Right lobe of liver (tissue), 6 donors: ENCODE measurements around the gene LRIT3. TPM values are rescaled to one million over a fixed set of nuclear protein-coding genes. Genes with fewer than 3 reads are reported as not detected.

ENCODE experiments used
- ATAC-seq, 4 donors: fragments of 200-7000 bp; cut with Tn5 transposase; one replicate each; pipeline ENCODE4 v1.9.1; 2020; ENCODE audit warnings: mild to moderate bottlenecking in 4 of 4, moderate library complexity in 4 of 4
- DNase-seq, 3 donors: peaks; one replicate each; pipeline ENCODE4 v3.0.0-alpha.2; 2020
- H3K27ac ChIP-seq, 3 donors: fragments of 200-600 bp; one replicate each; pipeline ENCODE4 v1.8.0; 2022
- H3K27me3 ChIP-seq, 2 donors: fragments of 200-600 bp; one replicate each; pipeline ENCODE4 v1.8.0; 2022
- H3K36me3 ChIP-seq, 4 donors: fragments of 200-600 bp; sonication (generic) in 1 of 4; one replicate each; pipeline versions ENCODE4 v1.5.1 to v1.8.0; 2017 to 2022; ENCODE audit warnings: control low read depth in 1 of 4
- H3K4me1 ChIP-seq, 4 donors: fragments of 200-600 bp; sonication (generic) in 1 of 4; one replicate each; pipeline versions ENCODE4 v1.5.1 to v1.8.0; 2017 to 2022; ENCODE audit warnings: control low read depth in 1 of 4
- H3K4me3 ChIP-seq, 3 donors: fragments of 200-600 bp; one replicate each; pipeline ENCODE4 v1.8.0; 2022
- H3K9me3 ChIP-seq, 4 donors: fragments of 200-600 bp; sonication (generic) in 1 of 4; one replicate each; pipeline versions ENCODE4 v1.5.1 to v1.8.0; 2017 to 2022; ENCODE audit warnings: control low read depth in 1 of 4
- CTCF ChIP-seq, 4 donors: fragments of 200-600 bp in 3 of 4; fragments of 450-650 bp in 1 of 4; IDR thresholded peaks; one replicate each; pipeline versions ENCODE4 v1.5.1 to v1.8.0; 2016 to 2022; ENCODE audit warnings: antibody characterized with exemption in 4 of 4, mild to moderate bottlenecking in 2 of 4
- POLR2A ChIP-seq: fragments of 450-650 bp; IDR thresholded peaks from one replicate; pipeline ENCODE4 v1.6.1; 2017; ENCODE audit warnings: antibody characterized with exemption, mild to moderate bottlenecking
- WGBS: methylation state at CpG from one replicate; pipeline ENCODE4 v1.1.6; 2018; ENCODE audit warnings: low coverage, low lambda C conversion rate; ENCODE audit not compliant: insufficient coverage; ENCODE audit errors: missing lambda C conversion rate; 5-methylcytosine and 5-hydroxymethylcytosine counted together
- intact Hi-C, 2 donors: fragments of 100-400 bp; cut with DNase I; formaldehyde crosslinking; loops; one replicate each; pipeline versions ENCODE4 v1.11.2 to v1.14.1; 2022
- total RNA-seq, 6 experiments: library from RNA; depleted of rRNA in 2 of 6; stranded (reverse); fragments of >200 nt in 2 of 6; fragmentation: NEBNext Ultra II Directional in 3 of 6; extraction: Animal tissue kit (Norgen Biotek cat#: 25700) in 3 of 6; gene quantifications; one replicate each; pipeline versions ENCODE4 v1.1.0 to v1.2.4, GENCODE V29; 2016 to 2023
- donor health status: DM: no; HTN: yes; CAD: no.
- donor health status: DM: no; HTN: no; CAD: no.
- donor health status: DM: no; HTN: no; CAD: no.
- donor health status: DM: no; HTN: yes; CAD: no.
- donor health status: DM: no; HTN: yes; CAD: no.

LRIT3 gene
- total RNA-seq, 6 experiments from 2014 or later, result 0.05 to 0.25 (median 0.15) TPM

DNA sequence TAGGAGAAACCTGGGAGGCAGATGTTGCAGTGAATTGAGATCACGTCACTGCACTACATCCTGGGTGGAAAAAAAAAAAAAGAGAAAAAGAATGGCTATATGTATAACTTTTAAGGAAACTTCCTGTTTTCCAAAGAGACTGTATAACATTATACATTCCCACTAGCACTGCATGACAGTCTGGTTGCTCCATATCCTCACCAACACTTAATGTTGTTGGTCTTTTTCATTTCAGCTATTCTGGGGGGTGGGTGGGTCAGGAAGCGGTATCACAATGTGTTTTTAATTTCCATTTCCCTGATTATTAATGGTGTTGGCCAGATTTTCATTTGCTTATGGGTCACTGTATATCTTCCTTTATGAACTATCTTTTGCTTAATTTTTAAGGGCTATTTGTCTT lies 13.4 kb downstream of the LRIT3 start:
- Histone ChIP-seq H3K36me3 (no peaks in the 10 kb centered on the region), H3K9me3 (no peaks in the 10 kb centered on the region), H3K4me1 (peaks cover 0 to 21% (median 4%) of the 10 kb centered on the region in 4 donors), H3K27ac (no peak overlapping the region), H3K4me3 (no peak overlapping the region), H3K27me3 (no peaks in the 10 kb centered on the region)
- DNase-seq (no peak), ATAC-seq (no peak)
- WGBS, result 100% methylated on average over 2 of the region's 2 CpGs
- intact Hi-C loops, result no loop called here
- TF ChIP-seq POLR2A, result no peak
- TF ChIP-seq CTCF (IDR thresholded peaks at IDR 0.05), result no peak

DNA sequence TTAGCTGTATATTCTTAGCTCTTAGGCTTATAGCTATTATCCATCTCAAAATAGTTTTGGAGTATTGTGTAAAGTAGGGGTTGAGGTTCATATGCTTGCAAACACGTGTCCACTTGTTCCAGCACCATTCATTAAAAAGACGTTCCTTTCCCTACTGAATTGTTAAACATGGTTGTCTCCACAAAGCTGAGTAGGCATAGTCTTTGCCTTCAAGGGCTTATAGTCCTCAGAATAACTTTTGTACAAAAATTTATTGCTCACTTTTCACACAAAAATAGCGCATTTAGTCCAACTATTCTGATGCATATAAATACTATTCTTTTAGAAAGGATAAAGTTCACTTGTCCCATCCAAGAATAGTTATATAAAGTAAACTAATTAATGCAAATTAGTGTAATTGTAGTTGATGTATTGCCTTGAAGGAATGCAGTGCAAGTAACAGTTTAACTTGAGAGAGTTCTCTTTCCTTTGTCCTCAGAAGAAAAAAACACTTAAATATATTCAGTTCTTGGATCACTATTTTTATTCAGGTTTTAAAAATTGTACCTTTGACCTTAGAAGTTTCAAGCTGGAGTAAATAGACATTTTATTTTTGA lies 14.1 kb downstream of the LRIT3 start:
- no peak overlapping the region for H3K27ac ChIP-seq
- H3K4me1 ChIP-seq, result peaks cover 0 to 21% (median 4%) of the 10 kb centered on the region in 4 donors
- H3K36me3 ChIP-seq, result no peaks in the 10 kb centered on the region
- intact Hi-C loops, result no loop called here
- no peak overlapping the region for H3K4me3 ChIP-seq
- ATAC-seq (no peak), DNase-seq (no peak)
- 75% methylated on average over 3 of the region's 3 CpGs for WGBS
- H3K27me3 ChIP-seq, result no peaks in the 10 kb centered on the region
- no peaks in the 10 kb centered on the region for H3K9me3 ChIP-seq
- TF ChIP-seq CTCF (IDR thresholded peaks at IDR 0.05) (no peak), POLR2A (no peak)

GRCh38 chr4:109864134-109864533 lies 16.2 kb downstream of the LRIT3 start:
- intact Hi-C loops, result no loop called here
- Histone ChIP-seq H3K36me3 (no peaks in the 10 kb centered on the region), H3K9me3 (no peaks in the 10 kb centered on the region), H3K27ac (no peak overlapping the region), H3K4me3 (no peak overlapping the region), H3K4me1 (peaks cover 0 to 18% (median 4%) of the 10 kb centered on the region in 4 donors), H3K27me3 (no peaks in the 10 kb centered on the region)
- ATAC-seq, result peak in 1 of 4 donors; percentile 43
- TF ChIP-seq CTCF (IDR thresholded peaks at IDR 0.05), result no peak
- TF ChIP-seq POLR2A, result no peak
- no peak for DNase-seq

DNA sequence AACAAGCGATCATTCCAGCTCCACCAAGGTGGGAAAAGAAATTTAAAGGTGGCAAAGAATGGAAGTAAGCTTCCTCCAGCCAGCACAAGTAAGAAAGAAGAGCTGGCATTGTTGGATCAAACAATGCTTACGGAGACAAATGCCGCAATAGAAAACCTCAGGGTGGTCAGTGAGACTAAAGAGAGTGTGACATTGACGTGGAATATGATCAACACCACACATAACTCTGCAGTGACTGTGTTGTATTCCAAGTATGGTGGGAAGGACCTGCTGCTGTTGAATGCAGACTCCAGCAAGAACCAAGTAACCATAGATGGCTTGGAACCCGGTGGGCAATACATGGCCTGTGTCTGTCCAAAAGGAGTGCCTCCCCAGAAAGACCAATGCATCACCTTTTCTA lies 22.2 kb downstream of the LRIT3 start:
- intact Hi-C loops, result no loop called here
- Histone ChIP-seq H3K36me3 (no peaks in the 10 kb centered on the region), H3K4me1 (peaks cover 0 to 7% (median 0%) of the 10 kb centered on the region in 4 donors), H3K4me3 (no peak overlapping the region), H3K9me3 (no peaks in the 10 kb centered on the region), H3K27ac (no peak overlapping the region), H3K27me3 (no peaks in the 10 kb centered on the region)
- no peak for TF ChIP-seq CTCF (IDR thresholded peaks at IDR 0.05)
- no peak for TF ChIP-seq POLR2A
- WGBS, result 89% methylated on average over 4 of the region's 5 CpGs
- DNase-seq (no peak), ATAC-seq (no peak)

- TF ChIP-seq POLR2A, result no peak
- TF ChIP-seq CTCF (IDR thresholded peaks at IDR 0.05), result no peak
- H3K4me3 ChIP-seq, result no peak overlapping the region
- H3K4me1 ChIP-seq, result peaks cover 0 to 7% (median 0%) of the 10 kb centered on the region in 4 donors
- H3K36me3 ChIP-seq, result no peaks in the 10 kb centered on the region
- intact Hi-C loops, result no loop called here
- no peaks in the 10 kb centered on the region for H3K9me3 ChIP-seq
- WGBS, result 100% methylated on average over 1 of the region's 2 CpGs
- ATAC-seq (no peak), DNase-seq (no peak)
- no peaks in the 10 kb centered on the region for H3K27me3 ChIP-seq
- no peak overlapping the region for H3K27ac ChIP-seq
These were observed 24.2 kb downstream of the LRIT3 start for GRCh38 chr4:109872065-109872464.
